DMS114 treated with DMSO at 0.1 percent for 48 hours (cell line): ENCODE measurements around the gene SLC37A1.

ENCODE experiments used
- DNase-seq: peaks from one replicate; lab custom pipeline; 2025; ENCODE audit not compliant: unreplicated experiment; lab: John Stamatoyannopoulos, UW

The SLC37A1 gene

GRCh38 chr21:42590431-42591131, 76.9 kb downstream of the SLC37A1 start:
- DNase-seq = no peak

- no peak for DNase-seq
Measured at GRCh38 chr21:42591170-42591869, 77.7 kb downstream of the SLC37A1 start.

- DNase-seq = no peak
Measured at GRCh38 chr21:42592156-42592820, 78.6 kb downstream of the SLC37A1 start.

DNA sequence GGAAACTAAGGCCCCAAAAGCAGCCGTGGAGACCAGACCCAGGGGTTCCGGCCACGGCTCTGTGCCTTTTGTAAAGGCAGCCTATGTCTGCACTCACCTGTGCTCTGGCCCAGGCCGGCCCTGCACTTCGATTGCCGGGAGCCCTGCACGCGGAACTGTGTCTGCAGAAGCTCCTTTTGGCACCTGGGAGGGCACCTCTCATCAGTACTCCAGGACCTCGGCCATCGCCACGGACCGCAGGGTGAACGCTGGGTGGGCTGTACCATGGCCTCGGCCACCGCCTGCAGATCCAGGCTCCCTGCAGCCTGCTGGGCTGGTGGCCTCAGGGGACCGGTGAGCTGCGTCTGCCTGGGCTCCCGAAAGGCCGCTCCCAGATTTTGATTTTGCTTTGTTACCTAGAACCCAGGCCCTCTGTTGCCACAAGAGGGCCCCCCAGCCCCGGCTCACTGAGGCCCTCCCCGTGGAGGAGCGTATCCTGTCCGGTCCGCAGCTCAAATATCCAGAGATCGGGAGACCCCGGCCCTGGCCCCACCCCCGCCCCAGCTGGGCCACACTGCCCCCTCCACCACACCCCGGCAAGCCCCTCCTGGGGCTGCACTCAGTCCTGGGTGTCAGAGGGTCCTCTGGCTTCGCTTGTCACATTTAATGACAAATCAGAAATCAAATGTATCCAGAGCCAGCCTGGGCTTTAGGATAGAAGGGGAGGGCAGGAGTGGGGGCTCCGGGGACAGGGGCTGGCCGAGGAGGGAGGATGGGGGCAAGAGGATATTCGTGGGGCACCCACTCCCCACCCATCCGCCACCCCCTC, 79.6 kb downstream of the SLC37A1 start:
- no peak for DNase-seq

DNA sequence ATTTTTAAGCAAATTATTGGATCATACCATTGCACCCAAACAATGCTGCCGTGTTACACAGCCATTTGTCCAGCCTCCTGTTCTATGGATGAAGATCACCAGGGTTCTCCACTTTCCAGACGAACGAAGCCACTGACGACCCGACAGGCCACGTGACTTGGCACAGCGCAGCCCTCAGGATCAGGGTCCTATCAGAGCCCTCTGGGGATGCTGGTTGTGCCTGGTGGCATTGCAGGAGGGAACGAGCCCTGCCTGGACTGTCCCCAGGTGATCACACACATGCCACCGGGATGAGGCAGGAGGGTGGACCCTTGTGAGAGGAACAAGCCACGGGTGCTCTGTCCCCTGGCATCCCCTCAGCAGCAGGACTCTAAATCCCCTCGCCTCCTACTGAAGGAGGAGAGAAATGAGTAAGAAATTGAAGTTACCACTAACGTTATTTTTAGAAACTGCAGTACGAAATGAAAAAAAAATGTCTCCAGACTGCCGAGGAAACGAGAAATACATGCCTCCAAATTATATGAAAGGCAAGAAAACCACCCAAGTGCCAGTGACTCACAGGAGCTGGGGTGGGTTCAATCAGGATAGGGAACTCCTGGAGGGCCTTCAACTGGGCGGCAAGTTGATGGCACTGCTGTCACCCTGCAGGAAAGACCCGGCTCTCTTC, 81.1 kb downstream of the SLC37A1 start:
- DNase-seq = no peak

- no peak for DNase-seq
Measured at GRCh38 chr21:42595283-42596187, 81.9 kb downstream of the SLC37A1 start.

GRCh38 chr21:42596657-42597056, 83.0 kb downstream of the SLC37A1 start:
- no peak for DNase-seq

DNA sequence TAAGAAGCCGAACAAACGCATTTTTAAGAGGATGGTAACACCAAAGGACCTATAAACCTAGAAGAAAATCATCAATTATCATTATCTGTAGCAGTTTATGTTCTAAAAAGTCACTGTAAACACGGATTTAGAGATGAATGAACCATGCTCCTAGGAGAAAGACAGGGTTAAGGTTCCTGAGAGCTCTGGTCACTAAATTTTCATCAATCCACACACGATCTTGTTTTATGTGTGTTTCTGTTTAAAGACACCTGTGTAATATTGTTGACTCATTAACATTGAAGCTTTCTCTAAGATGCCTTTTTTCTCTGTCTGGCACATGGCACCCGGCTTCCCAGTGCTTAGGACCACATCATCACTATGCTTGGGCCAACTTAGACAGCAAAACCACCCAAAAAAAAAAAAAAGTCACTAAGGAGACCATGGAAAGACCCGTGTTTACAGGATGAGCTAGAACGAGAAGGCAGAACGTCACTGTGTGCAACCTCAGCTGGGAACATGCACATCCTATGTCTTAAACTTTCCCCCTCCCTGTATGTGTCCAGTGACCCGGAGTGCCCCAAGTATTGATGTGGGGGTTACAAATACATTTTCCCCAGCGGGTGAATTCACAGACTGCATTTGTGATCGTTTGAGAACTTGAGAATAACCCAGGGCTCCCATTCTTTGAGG, 84.0 kb downstream of the SLC37A1 start:
- DNase-seq = no peak

- DNase-seq = no peak
Measured at GRCh38 chr21:42598159-42598735, 84.6 kb downstream of the SLC37A1 start.

DNA sequence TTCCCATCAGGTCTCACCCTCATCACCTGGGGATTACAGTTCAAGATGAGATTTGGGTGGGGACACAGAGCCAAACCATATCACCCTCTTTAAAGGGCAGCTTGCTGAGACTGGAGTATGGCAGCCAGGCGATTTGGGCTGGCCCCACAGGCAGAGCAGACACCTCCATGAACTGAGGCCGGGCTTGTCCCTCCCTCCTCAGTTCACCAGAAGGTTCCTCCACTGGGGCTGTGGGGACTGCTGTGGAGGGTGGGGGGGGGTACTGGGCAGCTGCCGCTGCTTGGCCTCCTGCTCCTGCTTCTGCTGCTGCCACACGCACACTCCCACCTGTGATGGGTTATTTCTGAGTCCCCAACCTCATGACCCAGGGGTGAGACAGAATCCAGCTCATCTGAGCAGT, 85.8 kb downstream of the SLC37A1 start:
- no peak for DNase-seq

- no peak for DNase-seq
Measured at GRCh38 chr21:42599962-42600361, 86.3 kb downstream of the SLC37A1 start.

DNA sequence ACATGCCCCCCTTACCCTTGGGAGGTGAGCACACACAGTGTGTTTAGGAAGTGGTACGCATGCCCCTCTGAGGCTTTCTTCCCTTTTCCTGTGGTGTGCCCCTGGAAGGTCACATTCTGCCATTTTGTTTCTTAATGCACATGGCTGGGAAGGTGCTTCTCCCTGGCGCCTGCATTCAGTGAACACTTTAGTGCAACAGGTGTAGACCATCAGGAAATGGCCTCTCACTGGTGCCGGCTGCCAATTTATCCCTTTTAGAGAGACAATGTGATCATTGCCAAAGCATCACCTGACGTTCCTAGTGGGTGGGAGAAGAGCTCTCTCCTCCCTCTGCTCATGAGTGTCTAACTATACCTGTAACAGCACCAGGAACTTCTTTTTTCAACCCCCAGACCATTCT, 88.0 kb downstream of the SLC37A1 start:
- DNase-seq = no peak

DNA sequence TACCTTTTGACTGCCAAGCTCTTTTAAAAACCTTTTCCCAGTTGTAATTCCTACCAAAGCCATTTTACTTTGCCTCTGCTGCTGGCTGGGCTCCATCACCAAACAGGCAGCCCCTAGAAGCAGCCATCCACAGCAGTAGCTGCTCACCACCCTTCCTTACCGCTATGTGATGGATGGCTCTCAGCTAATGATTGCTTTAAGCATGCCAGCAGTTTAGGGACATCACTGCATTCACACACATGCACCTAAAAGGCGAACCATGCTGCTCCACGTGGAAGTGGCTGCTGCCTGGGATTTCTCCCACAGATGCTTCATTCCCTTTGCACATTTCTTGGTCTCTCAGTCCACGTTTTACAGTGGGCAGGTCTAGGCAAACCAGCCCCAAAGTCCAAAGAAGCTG, 93.5 kb downstream of the SLC37A1 start:
- no peak for DNase-seq

GRCh38 chr21:42607525-42608102, 94.0 kb downstream of the SLC37A1 start:
- DNase-seq = no peak

GRCh38 chr21:42608446-42608845, 94.8 kb downstream of the SLC37A1 start:
- no peak for DNase-seq

- no peak for DNase-seq
Measured at GRCh38 chr21:42609811-42610210, 96.2 kb downstream of the SLC37A1 start.

- DNase-seq = no peak
Measured at GRCh38 chr21:42611852-42612251, 98.2 kb downstream of the SLC37A1 start.

DNA sequence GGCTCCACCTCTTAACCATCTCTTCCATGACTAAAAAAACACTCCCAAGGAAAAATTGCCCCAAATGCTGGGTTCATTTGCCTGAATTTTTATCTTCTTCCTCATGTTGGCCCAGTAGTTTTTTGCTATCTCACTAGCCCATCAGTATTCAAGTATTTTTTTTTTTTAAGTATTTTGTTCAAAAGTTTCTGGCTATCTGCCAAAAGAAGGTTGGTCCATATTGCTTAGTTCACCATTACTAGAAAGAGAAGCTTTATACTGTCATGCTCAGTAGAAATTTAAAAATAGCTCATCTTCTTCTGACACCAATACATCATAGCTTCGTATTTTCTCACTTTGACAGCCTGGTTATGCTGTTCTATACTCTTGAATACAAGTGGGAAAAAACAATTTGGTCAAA, 98.7 kb downstream of the SLC37A1 start:
- DNase-seq = no peak

GRCh38 chr21:42613756-42614155, 100.1 kb downstream of the SLC37A1 start:
- no peak for DNase-seq
